ENCODE results near the gene POMZP3.
A peak's percentile ranks its signal among the peaks of the same experiment; 100 is the strongest.
"Not testable (repeated sequence)": the region's sequence is repeated elsewhere in the genome, so short reads cannot be mapped to it uniquely, and the experiment has no call there.

Gene POMZP3

GRCh38 chr7:76586585-76587315 lies 40.3 kb downstream of the POMZP3 start:
- not testable (repeated sequence) for DNase-seq

GRCh38 chr7:76583636-76584281 lies 43.3 kb downstream of the POMZP3 start:
- not testable (repeated sequence) for DNase-seq

- peak; percentile 38 for DNase-seq
Measured at GRCh38 chr7:76582848-76583631, 44.0 kb downstream of the POMZP3 start.

GRCh38 chr7:76575919-76576655 lies 51.0 kb downstream of the POMZP3 start:
- not testable (repeated sequence) for DNase-seq

GRCh38 chr7:76575431-76575830 lies 51.6 kb downstream of the POMZP3 start:
- DNase-seq, result not testable (repeated sequence)

- not testable (repeated sequence) for DNase-seq
Measured at GRCh38 chr7:76572296-76572695, 54.8 kb downstream of the POMZP3 start.

GRCh38 chr7:76570324-76570775 lies 56.7 kb downstream of the POMZP3 start:
- not testable (repeated sequence) for DNase-seq

GRCh38 chr7:76568742-76569141 lies 58.3 kb downstream of the POMZP3 start:
- not testable (repeated sequence) for DNase-seq

- DNase-seq, result not testable (repeated sequence)
Measured at GRCh38 chr7:76567753-76568152, 59.3 kb downstream of the POMZP3 start.

GRCh38 chr7:76567311-76567710 lies 59.8 kb downstream of the POMZP3 start:
- not testable (repeated sequence) for DNase-seq

- DNase-seq, result not testable (repeated sequence)
Measured at GRCh38 chr7:76565001-76565400, 62.1 kb downstream of the POMZP3 start.

GRCh38 chr7:76561342-76561741 lies 65.7 kb downstream of the POMZP3 start:
- not testable (repeated sequence) for DNase-seq

- not testable (repeated sequence) for DNase-seq
Measured at GRCh38 chr7:76560157-76560556, 66.9 kb downstream of the POMZP3 start.
